HepG2 (cell line): ENCODE results near the gene MRPL2. TPM values are rescaled to one million over a fixed set of nuclear protein-coding genes. Genes with fewer than 3 reads are reported as not detected.

Experiments
- EP300 ChIP-seq, 3 experiments: sonication (generic) in 1 of 3; formaldehyde crosslinking in 1 of 3; IDR thresholded peaks; 2 replicates each; pipeline versions ENCODE4 v1.5.1 to v1.6.1; 2011 to 2020; ENCODE audit warnings: low read depth in 2 of 3, low read length in 2 of 3, borderline replicate concordance in 1 of 3, improper control_type of control experiment in 1 of 3, mild to moderate bottlenecking in 1 of 3, missing genetic modification reagents in 1 of 3, moderate library complexity in 1 of 3
- FOSL2 ChIP-seq: sonication (generic); formaldehyde crosslinking; IDR thresholded peaks from 2 replicates; pipeline ENCODE4 v1.4.0; 2020; ENCODE audit warnings: missing genetic modification reagents
- HDAC1 ChIP-seq: sonication (generic); formaldehyde crosslinking; IDR thresholded peaks from 2 replicates; pipeline ENCODE4 v1.5.1; 2020; ENCODE audit warnings: mild to moderate bottlenecking, missing genetic modification reagents
- MIER2 ChIP-seq: IDR thresholded peaks from 2 replicates; pipeline ENCODE4 v1.6.1; 2016; ENCODE audit warnings: missing biosample characterization, missing genetic modification reagents
- NAIF1 ChIP-seq: sonication (generic); formaldehyde crosslinking; IDR thresholded peaks from 2 replicates; pipeline ENCODE4 v1.5.0; 2020; ENCODE audit warnings: mild to moderate bottlenecking, missing genetic modification reagents, borderline replicate concordance
- NFE2L2 ChIP-seq: fragments of 150-350 bp; IDR thresholded peaks from 2 replicates; pipeline ENCODE4 v1.6.1; 2014; ENCODE audit warnings: low read length
- RFX1 ChIP-seq: fragments of 450-650 bp; IDR thresholded peaks from 2 replicates; pipeline ENCODE4 v1.6.1; 2017
- RFXAP ChIP-seq: sonication (generic); formaldehyde crosslinking; IDR thresholded peaks from 2 replicates; pipeline ENCODE4 v1.4.0; 2020; ENCODE audit warnings: missing genetic modification reagents, borderline replicate concordance
- SIN3B ChIP-seq: fragments of 150-350 bp; IDR thresholded peaks from 2 replicates; pipeline ENCODE4 v1.6.1; 2014; ENCODE audit warnings: low read length
- SNAPC2 ChIP-seq: sonication (generic); formaldehyde crosslinking; IDR thresholded peaks from 2 replicates; pipeline ENCODE4 v1.8.1; 2022; ENCODE audit warnings: mild to moderate bottlenecking, missing genetic modification reagents
- XRCC5 ChIP-seq: fragments of 200-400 bp; formaldehyde crosslinking; optimal IDR thresholded peaks from 2 replicates; pipeline ENCODE3; 2017; ENCODE audit warnings: mild to moderate bottlenecking, low read length
- ZBTB2 ChIP-seq: sonication (generic); formaldehyde crosslinking; IDR thresholded peaks from 2 replicates; pipeline ENCODE4 v1.8.0; 2022; ENCODE audit warnings: low read depth, missing genetic modification reagents
- ZEB1 ChIP-seq: IDR thresholded peaks from 2 replicates; pipeline ENCODE4 v1.6.1; 2012; ENCODE audit warnings: mild to moderate bottlenecking, low read depth, inconsistent platforms; ENCODE audit not compliant: insufficient replicate concordance
- ZNF326 ChIP-seq: sonication (generic); formaldehyde crosslinking; IDR thresholded peaks from 2 replicates; pipeline ENCODE4 v1.4.0; 2020; ENCODE audit warnings: missing genetic modification reagents, borderline replicate concordance
- ZNF354B ChIP-seq: sonication (generic); formaldehyde crosslinking; IDR thresholded peaks from 2 replicates; pipeline ENCODE4 v1.8.0; 2022; ENCODE audit warnings: mild to moderate bottlenecking, missing genetic modification reagents
- ZNF737 ChIP-seq: sonication (generic); formaldehyde crosslinking; IDR thresholded peaks from 2 replicates; pipeline ENCODE4 v1.5.0; 2020; ENCODE audit warnings: missing genetic modification reagents, mild to moderate bottlenecking, borderline replicate concordance
- ZNF775 ChIP-seq: sonication (generic); formaldehyde crosslinking; IDR thresholded peaks from 2 replicates; pipeline ENCODE4 v1.4.0; 2020; ENCODE audit warnings: missing genetic modification reagents, mild to moderate bottlenecking, moderate library complexity, borderline replicate concordance
- ZNF790 ChIP-seq: sonication (generic); formaldehyde crosslinking; IDR thresholded peaks from 2 replicates; pipeline ENCODE4 v1.8.0; 2022; ENCODE audit warnings: missing genetic modification reagents, mild to moderate bottlenecking, borderline replicate concordance
- polyA plus RNA-seq, 8 experiments: library from polyadenylated mRNA; depleted of rRNA in 3 of 8; stranded (reverse) in 7 of 8; unstranded in 1 of 8; fragments of >200 nt; fragmentation: Illumina TruSeq in 4 of 8; extraction: Trizol in 4 of 8; gene quantifications; 2 replicates each; pipeline versions ENCODE4 v1.2.1 to v1.2.3, GENCODE V29; 2011 to 2016; ENCODE audit warnings: low read depth in 4 of 8, missing spikeins in 1 of 8, mixed read lengths in 1 of 8; ENCODE audit not compliant: insufficient read depth in 1 of 8
- total RNA-seq, 5 experiments: library from RNA; depleted of rRNA; stranded (reverse); fragments of >200 nt; fragmentation: Illumina TruSeq; extraction: Trizol; gene quantifications; 2 replicates each; pipeline ENCODE4 v1.2.3, GENCODE V29; 2016; ENCODE audit warnings: low read depth in 1 of 5
- TF ChIP-seq, protein P1 (sequence below): sonication (generic); formaldehyde crosslinking; IDR thresholded peaks from 2 replicates; pipeline ENCODE4 v1.4.0; 2020; ENCODE audit warnings: missing genetic modification reagents, mild to moderate bottlenecking, borderline replicate concordance
- TF ChIP-seq, protein P2 (sequence below): sonication (generic); formaldehyde crosslinking; IDR thresholded peaks from 2 replicates; pipeline ENCODE4 v1.5.0; 2020; ENCODE audit warnings: missing genetic modification reagents
- TF ChIP-seq, protein P3 (sequence below): sonication (generic); formaldehyde crosslinking; IDR thresholded peaks from 2 replicates; pipeline ENCODE4 v1.4.0; 2020; ENCODE audit warnings: low read depth, mild to moderate bottlenecking, missing genetic modification reagents

The MRPL2 gene
- total and polyA plus RNA-seq, 2 of the 13 experiments (the other 11 are each of a cell fraction or from before 2014, with no cell fraction given) = 56.8 to 65.6 TPM

DNA sequence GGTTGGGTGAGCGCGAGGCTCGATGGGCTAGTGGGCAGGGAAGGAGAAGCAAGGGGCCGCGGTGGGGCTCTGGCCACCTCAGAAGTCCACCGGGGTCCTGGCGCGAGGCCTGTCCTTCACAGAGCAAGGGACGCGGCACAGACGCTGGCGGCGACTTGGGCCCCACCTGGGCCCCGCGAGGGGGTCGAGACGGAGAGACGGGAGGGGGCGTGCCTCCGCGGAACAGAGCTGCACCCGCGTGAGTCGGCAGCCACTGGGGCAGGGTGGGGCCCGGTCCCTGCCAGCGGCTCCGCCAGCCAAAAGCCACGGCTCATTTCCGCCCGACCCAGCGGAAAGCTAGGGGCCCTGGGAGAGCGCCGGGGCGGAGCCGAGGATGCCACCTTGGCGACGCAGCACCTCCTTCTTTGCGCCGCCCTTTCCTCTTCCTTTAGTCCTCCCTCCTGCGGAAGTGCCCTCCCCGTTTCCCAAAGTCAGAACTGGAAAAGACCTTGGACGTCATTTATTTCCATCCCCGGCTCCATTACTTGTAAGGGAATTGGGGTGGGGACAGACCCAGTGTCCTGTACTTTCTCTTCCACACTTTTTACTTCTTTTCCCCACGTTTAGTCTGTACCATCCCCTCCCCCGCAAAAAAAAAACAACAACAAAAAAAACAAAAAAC, 5.6 kb downstream of the MRPL2 start, which contains the start of gene CUL7 (continued):
- TF ChIP-seq, protein P1, sequence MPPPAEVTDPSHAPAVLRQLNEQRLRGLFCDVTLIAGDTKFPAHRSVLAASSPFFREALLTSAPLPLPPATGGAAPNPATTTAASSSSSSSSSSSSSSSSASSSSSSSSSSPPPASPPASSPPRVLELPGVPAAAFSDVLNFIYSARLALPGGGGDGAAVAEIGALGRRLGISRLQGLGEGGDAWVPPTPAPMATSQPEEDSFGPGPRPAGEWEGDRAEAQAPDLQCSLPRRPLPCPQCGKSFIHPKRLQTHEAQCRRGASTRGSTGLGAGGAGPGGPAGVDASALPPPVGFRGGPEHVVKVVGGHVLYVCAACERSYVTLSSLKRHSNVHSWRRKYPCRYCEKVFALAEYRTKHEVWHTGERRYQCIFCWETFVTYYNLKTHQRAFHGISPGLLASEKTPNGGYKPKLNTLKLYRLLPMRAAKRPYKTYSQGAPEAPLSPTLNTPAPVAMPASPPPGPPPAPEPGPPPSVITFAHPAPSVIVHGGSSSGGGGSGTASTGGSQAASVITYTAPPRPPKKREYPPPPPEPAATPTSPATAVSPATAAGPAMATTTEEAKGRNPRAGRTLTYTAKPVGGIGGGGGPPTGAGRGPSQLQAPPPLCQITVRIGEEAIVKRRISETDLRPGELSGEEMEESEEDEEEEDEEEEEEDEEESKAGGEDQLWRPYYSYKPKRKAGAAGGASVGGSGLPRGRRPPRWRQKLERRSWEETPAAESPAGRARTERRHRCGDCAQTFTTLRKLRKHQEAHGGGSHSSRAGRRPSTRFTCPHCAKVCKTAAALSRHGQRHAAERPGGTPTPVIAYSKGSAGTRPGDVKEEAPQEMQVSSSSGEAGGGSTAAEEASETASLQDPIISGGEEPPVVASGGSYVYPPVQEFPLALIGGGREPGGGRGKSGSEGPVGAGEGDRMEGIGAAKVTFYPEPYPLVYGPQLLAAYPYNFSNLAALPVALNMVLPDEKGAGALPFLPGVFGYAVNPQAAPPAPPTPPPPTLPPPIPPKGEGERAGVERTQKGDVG = peak; percentile 67; the same call in 1 of the 2 replicates
- peak; percentile 86; the same call in 1 of the 2 replicates for TF ChIP-seq ZNF790 (CRISPR knock-in tag)
- peak; percentile 97 for TF ChIP-seq HDAC1 (CRISPR knock-in tag)
- TF ChIP-seq ZEB1 = peak; percentile 42
- TF ChIP-seq, protein P2, sequence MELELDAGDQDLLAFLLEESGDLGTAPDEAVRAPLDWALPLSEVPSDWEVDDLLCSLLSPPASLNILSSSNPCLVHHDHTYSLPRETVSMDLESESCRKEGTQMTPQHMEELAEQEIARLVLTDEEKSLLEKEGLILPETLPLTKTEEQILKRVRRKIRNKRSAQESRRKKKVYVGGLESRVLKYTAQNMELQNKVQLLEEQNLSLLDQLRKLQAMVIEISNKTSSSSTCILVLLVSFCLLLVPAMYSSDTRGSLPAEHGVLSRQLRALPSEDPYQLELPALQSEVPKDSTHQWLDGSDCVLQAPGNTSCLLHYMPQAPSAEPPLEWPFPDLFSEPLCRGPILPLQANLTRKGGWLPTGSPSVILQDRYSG (CRISPR knock-in tag) = no peak
- 0 out of 2 replicates have a peak, but pooled peaks have one; percentile 6 for TF ChIP-seq RFXAP
- TF ChIP-seq ZNF326 (CRISPR knock-in tag) = no peak
- peak; percentile 59 for TF ChIP-seq ZBTB2 (CRISPR knock-in tag)
- no peak for TF ChIP-seq SIN3B
- no peak for TF ChIP-seq NFE2L2
- TF ChIP-seq ZNF354B (CRISPR knock-in tag) = no peak
- TF ChIP-seq XRCC5 = peak; percentile 53
- peak; percentile 74; the same call in 1 of the 2 replicates for TF ChIP-seq NAIF1 (CRISPR knock-in tag)
- peak; percentile 78 for TF ChIP-seq SNAPC2 (CRISPR knock-in tag)
- TF ChIP-seq, protein P3, sequence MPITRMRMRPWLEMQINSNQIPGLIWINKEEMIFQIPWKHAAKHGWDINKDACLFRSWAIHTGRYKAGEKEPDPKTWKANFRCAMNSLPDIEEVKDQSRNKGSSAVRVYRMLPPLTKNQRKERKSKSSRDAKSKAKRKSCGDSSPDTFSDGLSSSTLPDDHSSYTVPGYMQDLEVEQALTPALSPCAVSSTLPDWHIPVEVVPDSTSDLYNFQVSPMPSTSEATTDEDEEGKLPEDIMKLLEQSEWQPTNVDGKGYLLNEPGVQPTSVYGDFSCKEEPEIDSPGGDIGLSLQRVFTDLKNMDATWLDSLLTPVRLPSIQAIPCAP (CRISPR knock-in tag) = peak; percentile 68; the same call in 1 of the 2 replicates
- TF ChIP-seq ZNF775 = 0 out of 2 replicates have a peak, but pooled peaks have one; percentile 58
- no peak; the same call in 1 of the 2 replicates for TF ChIP-seq RFX1
- peak; percentile 65 for TF ChIP-seq FOSL2
- TF ChIP-seq ZNF737 (CRISPR knock-in tag) = no peak
- 0 out of 4 replicates have a peak, but pooled peaks of 1 of the 2 experiments have one; percentile 2 for TF ChIP-seq EP300 (IDR thresholded peaks at IDR 0.05; ENCODE audit: low read depth in 2 of 2, low read length in 2 of 2)
- peak; percentile 68 for TF ChIP-seq EP300 (CRISPR knock-in tag; IDR thresholded peaks at IDR 0.05; ENCODE audit: borderline replicate concordance)
- TF ChIP-seq MIER2 (CRISPR knock-in tag) = 0 out of 2 replicates have a peak, but pooled peaks have one; percentile 39
